ENCODE data around the gene CETP. TPM values are rescaled to one million over a fixed set of nuclear protein-coding genes. Genes with fewer than 3 reads are reported as not detected.

CETP gene
- total and polyA plus RNA-seq, 5 donors from 2014 or later, result 0.27 TPM; not detected in 4

GRCh38 chr16:56953006-56953405 lies 8.7 kb upstream of the CETP start:
- Mint-ChIP-seq H3K4me3 (no peak overlapping the region), H3K27me3 (no peaks in the 10 kb centered on the region), H3K4me1 (peaks cover 0 to 12% (median 8%) of the 10 kb centered on the region in 4 donors), H3K27ac (no peak overlapping the region), H3K9me3 (no peaks in the 10 kb centered on the region), H3K36me3 (no peaks in the 10 kb centered on the region)
- Histone ChIP-seq H3K27me3 (ENCODE audit: control insufficient read depth, insufficient read depth, low read length) (no peaks in the 10 kb centered on the region), H3K27ac (ENCODE audit: insufficient read depth, low read length, poor library complexity, severe bottlenecking) (no peak overlapping the region), H3K9me3 (ENCODE audit: control insufficient read depth in 2 of 2, low read length in 2 of 2) (no peaks in the 10 kb centered on the region), H3K36me3 (ENCODE audit: control insufficient read depth, insufficient read depth, low read length) (no peaks in the 10 kb centered on the region), H3K4me1 (ENCODE audit: control insufficient read depth, insufficient read depth, low read length, poor library complexity, severe bottlenecking) (no peaks in the 10 kb centered on the region), H3K4me3 (ENCODE audit: low read depth, low read length) (no peak overlapping the region)
- ATAC-seq (ENCODE audit: low read depth in 2 of 2) (no peak), DNase-seq (no peak)

DNA sequence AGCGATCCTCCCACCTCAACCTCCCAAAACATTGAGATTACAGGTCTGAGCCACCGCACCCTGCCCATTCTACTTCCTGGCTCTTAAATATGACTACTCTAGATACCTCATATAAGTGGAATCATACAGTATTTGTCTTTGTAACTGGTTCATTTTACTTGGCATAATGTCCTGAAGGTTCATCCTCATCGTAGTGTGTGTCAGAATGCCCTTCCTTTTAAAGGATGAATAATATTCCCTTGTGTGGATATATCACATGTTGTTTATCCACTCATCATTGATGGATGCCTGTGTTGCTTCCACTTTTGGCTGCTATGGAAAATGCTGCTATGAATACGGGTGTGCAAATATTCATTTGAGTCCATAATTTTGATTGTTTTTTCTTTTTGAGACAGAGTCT lies 5.7 kb upstream of the CETP start:
- no peaks in the 10 kb centered on the region for H3K27me3 Mint-ChIP-seq
- H3K4me3 ChIP-seq (ENCODE audit: low read depth, low read length), result no peak overlapping the region
- H3K27ac Mint-ChIP-seq, result no peak overlapping the region
- H3K4me1 ChIP-seq (ENCODE audit: control insufficient read depth, insufficient read depth, low read length, poor library complexity, severe bottlenecking), result no peaks in the 10 kb centered on the region
- no peak overlapping the region for H3K4me3 Mint-ChIP-seq
- H3K27ac ChIP-seq (ENCODE audit: insufficient read depth, low read length, poor library complexity, severe bottlenecking), result no peak overlapping the region
- H3K9me3 Mint-ChIP-seq, result no peaks in the 10 kb centered on the region
- no peak for DNase-seq
- no peak for ATAC-seq (ENCODE audit: low read depth in 2 of 2)
- no peaks in the 10 kb centered on the region for H3K36me3 ChIP-seq (ENCODE audit: control insufficient read depth, insufficient read depth, low read length)
- H3K4me1 Mint-ChIP-seq, result peaks cover 0 to 5% (median 4%) of the 10 kb centered on the region in 4 donors
- no peaks in the 10 kb centered on the region for H3K9me3 ChIP-seq (ENCODE audit: control insufficient read depth in 2 of 2, low read length in 2 of 2)
- no peaks in the 10 kb centered on the region for H3K36me3 Mint-ChIP-seq
- H3K27me3 ChIP-seq (ENCODE audit: control insufficient read depth, insufficient read depth, low read length), result no peaks in the 10 kb centered on the region

GRCh38 chr16:56956756-56957155 lies 5.0 kb upstream of the CETP start:
- H3K27ac Mint-ChIP-seq, result no peak overlapping the region
- H3K9me3 Mint-ChIP-seq, result no peaks in the 10 kb centered on the region
- Histone ChIP-seq H3K27me3 (ENCODE audit: control insufficient read depth, insufficient read depth, low read length) (no peaks in the 10 kb centered on the region), H3K36me3 (ENCODE audit: control insufficient read depth, insufficient read depth, low read length) (no peaks in the 10 kb centered on the region), H3K27ac (ENCODE audit: insufficient read depth, low read length, poor library complexity, severe bottlenecking) (no peak overlapping the region), H3K4me3 (ENCODE audit: low read depth, low read length) (no peak overlapping the region), H3K4me1 (ENCODE audit: control insufficient read depth, insufficient read depth, low read length, poor library complexity, severe bottlenecking) (no peaks in the 10 kb centered on the region), H3K9me3 (ENCODE audit: control insufficient read depth in 2 of 2, low read length in 2 of 2) (no peaks in the 10 kb centered on the region)
- H3K4me3 Mint-ChIP-seq, result no peak overlapping the region
- H3K4me1 Mint-ChIP-seq, result no peaks in the 10 kb centered on the region
- no peak for DNase-seq
- peaks cover 4% of the 10 kb centered on the region for H3K27me3 Mint-ChIP-seq
- no peaks in the 10 kb centered on the region for H3K36me3 Mint-ChIP-seq
- no peak for ATAC-seq (ENCODE audit: low read depth in 2 of 2)

DNA sequence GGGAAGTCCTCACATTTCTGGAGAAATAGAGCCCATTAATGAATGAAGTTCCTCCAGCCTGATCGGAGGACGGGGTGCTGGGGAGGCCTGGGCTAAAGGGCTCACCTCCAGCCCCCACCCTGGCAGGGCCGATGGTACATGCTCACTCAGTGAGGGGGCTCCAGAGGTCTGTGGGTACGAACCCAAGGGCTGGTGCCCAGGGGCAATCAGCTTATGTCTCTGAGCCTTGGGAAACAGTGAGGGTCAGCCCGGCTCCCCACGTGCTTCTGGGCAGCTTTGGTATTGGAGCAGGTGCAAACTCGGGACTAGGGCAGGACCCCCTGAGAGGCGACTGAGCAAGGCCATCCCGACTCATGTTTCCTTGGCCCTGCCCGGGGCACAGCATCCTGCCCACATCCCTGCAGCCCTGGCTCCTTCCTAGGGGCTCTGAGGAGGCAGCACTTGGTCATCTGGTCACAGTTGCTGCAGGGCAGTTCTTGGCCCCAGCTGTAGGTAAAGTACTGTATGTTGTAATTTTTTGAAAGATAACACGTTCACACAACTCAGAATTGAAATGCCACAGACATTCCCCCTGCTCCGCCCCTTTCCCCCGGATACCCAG lies 969 bp upstream of the CETP start:
- Histone ChIP-seq H3K9me3 (ENCODE audit: control insufficient read depth in 2 of 2, low read length in 2 of 2) (no peaks in the 10 kb centered on the region), H3K4me3 (ENCODE audit: low read depth, low read length) (no peak overlapping the region), H3K27me3 (ENCODE audit: control insufficient read depth, insufficient read depth, low read length) (no peaks in the 10 kb centered on the region), H3K27ac (ENCODE audit: insufficient read depth, low read length, poor library complexity, severe bottlenecking) (no peak overlapping the region), H3K4me1 (ENCODE audit: control insufficient read depth, insufficient read depth, low read length, poor library complexity, severe bottlenecking) (peaks cover 6% of the 10 kb centered on the region), H3K36me3 (ENCODE audit: control insufficient read depth, insufficient read depth, low read length) (no peaks in the 10 kb centered on the region)
- Mint-ChIP-seq H3K27ac (no peak overlapping the region), H3K9me3 (peaks cover 0 to 2% (median 0%) of the 10 kb centered on the region in 7 donors), H3K4me3 (no peak overlapping the region), H3K27me3 (peaks cover 6% of the 10 kb centered on the region), H3K4me1 (peaks cover 6 to 16% (median 13%) of the 10 kb centered on the region in 4 donors), H3K36me3 (no peaks in the 10 kb centered on the region)
- DNase-seq (no peak), ATAC-seq (ENCODE audit: low read depth in 2 of 2) (no peak)

DNA sequence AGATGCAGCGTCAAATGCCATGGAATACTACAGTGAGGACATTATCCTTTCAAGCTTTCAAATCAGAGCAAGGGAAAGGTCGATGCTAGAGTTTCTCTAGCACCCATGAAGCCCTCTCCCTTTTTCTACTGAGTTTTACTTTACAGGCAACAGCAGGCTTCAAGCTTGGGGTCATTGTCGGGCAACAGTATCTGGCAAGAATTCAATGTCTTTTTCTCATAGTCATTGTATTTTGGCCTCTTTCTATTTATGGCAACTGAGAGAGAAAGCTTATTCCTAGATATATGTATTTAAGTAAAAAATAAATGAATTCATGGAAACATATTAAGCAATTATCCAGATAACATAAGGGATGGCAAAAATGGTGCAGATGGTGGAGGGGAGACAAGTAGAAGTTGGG lies 364 bp upstream of the CETP start:
- peaks cover 6% of the 10 kb centered on the region for H3K27me3 Mint-ChIP-seq
- H3K4me3 Mint-ChIP-seq, result no peak overlapping the region

DNA sequence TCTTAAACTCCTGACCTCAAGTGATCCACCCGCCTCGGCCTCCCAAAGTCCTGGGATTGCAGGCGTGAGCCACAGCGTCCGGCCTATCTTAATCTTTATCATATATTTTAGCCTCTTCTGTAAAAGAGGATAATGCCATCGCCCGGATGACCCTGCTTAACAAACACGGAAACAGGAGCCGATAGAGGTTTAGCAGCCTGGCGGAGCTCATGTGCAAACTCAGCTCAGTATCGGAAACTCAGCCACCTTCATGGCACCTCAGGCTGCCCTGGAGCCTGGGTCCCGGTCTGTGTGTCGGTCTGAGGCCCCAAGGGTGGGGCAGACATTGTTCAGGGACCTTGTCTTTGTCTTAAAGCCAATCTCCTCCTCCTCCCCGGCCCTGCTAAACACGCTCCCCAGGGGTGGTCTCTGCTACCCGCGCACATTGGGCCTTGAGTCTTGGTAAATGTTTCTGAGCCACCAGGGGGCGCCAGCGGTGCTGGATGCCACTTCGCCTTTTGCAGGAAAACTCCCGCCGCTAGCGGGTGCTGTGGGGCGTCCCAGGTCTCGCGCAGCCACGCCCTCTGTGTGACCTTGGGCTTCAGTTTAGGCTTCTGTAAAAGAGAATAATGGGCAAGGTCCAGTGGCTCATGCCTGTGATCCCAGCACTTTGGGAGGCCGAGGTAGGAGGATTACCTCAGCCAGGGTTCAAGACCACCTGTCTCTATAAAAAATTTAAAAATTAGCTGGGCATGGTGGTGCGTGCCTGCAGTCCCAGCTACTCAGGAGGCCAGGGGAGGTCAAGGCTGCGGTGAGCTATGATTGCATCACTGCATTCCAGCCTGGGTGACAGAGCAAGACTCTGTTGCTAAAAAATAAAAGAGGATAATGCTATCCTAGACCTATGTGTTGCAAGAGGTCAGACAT lies 2.7 kb downstream of the CETP start:
- Histone ChIP-seq H3K27me3 (ENCODE audit: control insufficient read depth, insufficient read depth, low read length) (no peaks in the 10 kb centered on the region), H3K9me3 (ENCODE audit: control insufficient read depth in 2 of 2, low read length in 2 of 2) (no peaks in the 10 kb centered on the region), H3K36me3 (ENCODE audit: control insufficient read depth, insufficient read depth, low read length) (no peaks in the 10 kb centered on the region), H3K4me1 (ENCODE audit: control insufficient read depth, insufficient read depth, low read length, poor library complexity, severe bottlenecking) (peaks cover 11% of the 10 kb centered on the region), H3K4me3 (ENCODE audit: low read depth, low read length) (no peak overlapping the region), H3K27ac (ENCODE audit: insufficient read depth, low read length, poor library complexity, severe bottlenecking) (no peak overlapping the region)
- H3K4me3 Mint-ChIP-seq, result peak overlapping the region in 1 of 4 donors; percentile 45
- peaks cover 6 to 25% (median 18%) of the 10 kb centered on the region in 4 donors for H3K4me1 Mint-ChIP-seq
- H3K27me3 Mint-ChIP-seq, result peaks cover 6% of the 10 kb centered on the region
- peak; percentile 88 to 95 for ATAC-seq (ENCODE audit: low read depth in 2 of 2)
- H3K36me3 Mint-ChIP-seq, result no peaks in the 10 kb centered on the region
- peak overlapping the region; percentile 21 to 84 (median 43) for H3K27ac Mint-ChIP-seq
- peak; percentile 87 to 93 (median 92) for DNase-seq
- H3K9me3 Mint-ChIP-seq, result peaks cover 0 to 2% (median 0%) of the 10 kb centered on the region in 7 donors

More for the DNA sequence above, 364 bp upstream of the CETP start:
- ATAC-seq (ENCODE audit: low read depth in 2 of 2) (no peak), DNase-seq (no peak)
- Mint-ChIP-seq H3K9me3 (peaks cover 0 to 2% (median 0%) of the 10 kb centered on the region in 7 donors), H3K36me3 (no peaks in the 10 kb centered on the region), H3K4me1 (peaks cover 6 to 22% (median 16%) of the 10 kb centered on the region in 4 donors), H3K27ac (no peak overlapping the region)
- no peaks in the 10 kb centered on the region for H3K27me3 ChIP-seq (ENCODE audit: control insufficient read depth, insufficient read depth, low read length)
- H3K9me3 ChIP-seq (ENCODE audit: control insufficient read depth in 2 of 2, low read length in 2 of 2), result no peaks in the 10 kb centered on the region
- H3K4me3 ChIP-seq (ENCODE audit: low read depth, low read length), result no peak overlapping the region
- H3K27ac ChIP-seq (ENCODE audit: insufficient read depth, low read length, poor library complexity, severe bottlenecking), result no peak overlapping the region
- H3K4me1 ChIP-seq (ENCODE audit: control insufficient read depth, insufficient read depth, low read length, poor library complexity, severe bottlenecking), result peaks cover 11% of the 10 kb centered on the region
- H3K36me3 ChIP-seq (ENCODE audit: control insufficient read depth, insufficient read depth, low read length), result no peaks in the 10 kb centered on the region

DNA sequence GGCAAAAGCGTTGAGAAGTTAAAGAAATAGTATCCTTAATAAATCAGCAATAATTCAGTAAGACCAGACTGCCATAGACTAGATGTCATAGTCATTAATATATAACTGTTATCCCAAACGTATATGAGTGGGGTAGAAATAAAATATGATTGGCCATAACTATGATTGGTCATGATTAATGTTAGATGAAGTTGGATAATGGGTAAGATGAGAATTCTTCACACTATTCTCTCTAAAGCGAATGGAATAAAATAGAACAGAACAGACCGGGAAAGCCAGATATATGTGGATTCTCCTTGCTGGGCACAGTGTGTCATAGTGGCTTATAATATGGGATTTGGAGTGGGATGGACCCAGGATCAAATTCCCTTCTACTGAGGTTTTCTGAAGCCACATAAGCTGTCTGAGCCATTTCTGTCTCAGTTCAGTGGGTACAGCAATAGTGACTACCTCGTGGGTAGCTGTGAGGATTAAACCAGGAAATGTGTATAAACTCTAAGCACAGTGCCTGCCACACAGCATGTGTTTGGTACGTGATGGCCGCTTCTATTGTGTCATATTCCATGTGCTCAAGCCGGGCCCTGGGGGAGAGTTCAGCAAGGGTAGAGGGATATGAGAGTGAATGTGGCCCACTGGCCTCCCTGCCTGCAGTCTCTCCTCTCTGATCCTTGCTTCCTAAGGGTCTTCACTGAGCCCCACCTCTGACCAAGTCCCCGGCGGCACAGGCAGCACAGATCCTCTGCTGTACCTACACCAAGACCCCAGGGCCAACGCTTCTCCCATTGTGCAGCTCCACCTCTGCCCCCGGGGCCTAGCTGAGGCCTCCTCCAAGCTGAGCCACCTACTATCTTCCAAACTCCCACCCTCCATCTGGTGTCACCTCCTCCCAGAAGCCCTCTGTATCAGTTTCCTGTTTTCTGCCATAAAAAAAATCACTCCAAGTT lies 3.7 kb downstream of the CETP start:
- no peaks in the 10 kb centered on the region for H3K36me3 ChIP-seq (ENCODE audit: control insufficient read depth, insufficient read depth, low read length)
- no peak overlapping the region for H3K27ac ChIP-seq (ENCODE audit: insufficient read depth, low read length, poor library complexity, severe bottlenecking)
- no peak for ATAC-seq (ENCODE audit: low read depth in 2 of 2)
- Mint-ChIP-seq H3K36me3 (no peaks in the 10 kb centered on the region), H3K9me3 (peaks cover 0 to 2% (median 0%) of the 10 kb centered on the region in 7 donors), H3K4me1 (peaks cover 6 to 25% (median 18%) of the 10 kb centered on the region in 4 donors), H3K27ac (peak overlapping the region; percentile 43 to 88 (median 84)), H3K27me3 (peaks cover 6% of the 10 kb centered on the region), H3K4me3 (peak overlapping the region in 3 of 4 donors; percentile 16 to 56 (median 45))
- no peak overlapping the region for H3K4me3 ChIP-seq (ENCODE audit: low read depth, low read length)
- H3K27me3 ChIP-seq (ENCODE audit: control insufficient read depth, insufficient read depth, low read length), result no peaks in the 10 kb centered on the region
- no peak for DNase-seq
- no peaks in the 10 kb centered on the region for H3K9me3 ChIP-seq (ENCODE audit: control insufficient read depth in 2 of 2, low read length in 2 of 2)
- H3K4me1 ChIP-seq (ENCODE audit: control insufficient read depth, insufficient read depth, low read length, poor library complexity, severe bottlenecking), result peaks cover 11% of the 10 kb centered on the region
